Activated naive CD8-positive, alpha-beta T cell treated with anti-CD3 and anti-CD28 coated beads, Interleukin-2, amount 50 U/mL, for 16 hours (primary cell): Measurements from ENCODE around the gene NT5M.
"Not testable (repeated sequence)": the region's sequence is repeated elsewhere in the genome, so short reads cannot be mapped to it uniquely, and the experiment has no call there.

Source experiments
- DNase-seq: peaks from one replicate; pipeline ENCODE4 v3.0.0-alpha.2; 2020; ENCODE audit warnings: low read depth, low spot score

The NT5M gene

DNA sequence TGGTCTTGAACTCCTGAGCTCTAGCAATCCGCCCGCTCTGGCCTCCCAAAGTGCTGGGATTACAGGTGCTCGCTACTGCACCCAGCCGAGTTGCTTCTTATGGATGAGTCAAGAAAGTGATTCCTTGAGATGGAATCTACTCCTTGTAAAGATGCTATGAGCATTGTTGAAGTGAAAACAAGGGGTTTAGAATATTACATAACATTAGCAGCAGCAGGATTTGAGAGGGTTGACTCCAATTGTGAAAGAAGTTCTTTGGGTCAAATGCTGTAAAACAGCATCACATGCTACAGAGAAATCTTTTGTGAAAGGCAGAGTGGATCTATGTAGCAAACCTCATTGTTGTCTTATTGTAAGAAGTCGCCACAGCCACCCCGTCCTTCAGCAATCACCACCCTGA lies 72.7 kb downstream of the NT5M start:
- no peak for DNase-seq

DNA sequence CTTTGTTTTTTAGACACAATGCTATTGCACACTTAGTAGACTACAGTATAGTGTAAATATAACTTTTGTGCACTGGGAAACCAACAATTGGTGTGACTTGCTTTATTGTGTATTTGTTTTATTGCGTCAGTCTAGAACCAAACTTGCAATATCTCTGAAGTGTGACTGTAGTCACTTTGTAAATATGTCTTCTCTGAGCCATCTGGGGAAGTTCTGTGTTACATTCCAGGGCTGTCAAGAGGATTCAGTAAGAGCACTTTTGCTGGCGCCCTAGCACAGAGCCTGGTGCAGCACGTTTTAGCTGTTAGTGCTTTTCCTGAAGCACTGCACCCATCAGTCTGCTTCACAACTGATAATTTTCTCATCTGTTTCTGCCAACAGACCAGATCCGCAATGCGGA lies 73.2 kb downstream of the NT5M start:
- no peak for DNase-seq

GRCh38 chr17:17377071-17377967 lies 74.1 kb downstream of the NT5M start:
- DNase-seq: no peak

GRCh38 chr17:17379197-17379991 lies 76.2 kb downstream of the NT5M start:
- DNase-seq: no peak

- no peak for DNase-seq
Observed at GRCh38 chr17:17380145-17380925, 77.2 kb downstream of the NT5M start.

- no peak for DNase-seq
Observed at GRCh38 chr17:17381446-17382064, 78.4 kb downstream of the NT5M start.

DNA sequence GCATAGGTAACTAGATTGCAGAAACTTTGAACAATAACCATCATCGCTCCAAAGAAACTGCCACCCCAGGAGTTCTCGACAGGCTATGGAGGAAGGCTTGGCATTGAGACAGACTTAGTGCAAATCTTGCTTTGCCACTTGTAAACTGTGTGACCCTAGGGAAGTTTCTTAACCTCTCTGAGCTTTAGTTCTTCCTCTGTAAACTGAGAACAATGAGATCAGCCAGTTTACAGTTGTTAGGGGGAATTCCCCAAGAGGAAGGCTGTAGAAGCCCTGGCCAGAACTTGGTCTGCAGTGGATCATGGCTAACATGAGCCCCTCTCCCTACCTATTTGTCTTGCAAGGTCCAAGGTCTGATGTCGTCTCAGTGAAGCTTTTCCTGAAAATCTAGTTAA lies 78.9 kb downstream of the NT5M start:
- no peak for DNase-seq

DNA sequence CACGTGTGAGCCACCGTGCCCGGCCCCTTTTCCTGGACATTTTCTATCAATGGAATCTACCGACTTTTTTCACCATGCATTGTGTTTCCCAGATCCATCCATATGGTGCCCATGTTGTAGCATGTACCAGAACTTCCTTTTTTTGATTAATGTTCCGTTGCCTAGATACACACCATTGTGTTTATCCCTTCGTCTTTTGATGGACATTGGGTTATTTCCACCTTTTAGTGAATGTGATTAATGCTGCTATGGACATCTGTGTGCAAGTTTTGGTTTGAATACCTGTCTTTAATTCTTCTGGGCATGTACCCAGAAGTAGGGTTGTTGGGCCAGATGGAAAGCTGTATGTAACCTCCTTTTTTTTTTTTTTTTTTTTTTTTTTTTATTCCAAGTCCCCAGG lies 79.8 kb downstream of the NT5M start:
- DNase-seq: no peak

- not testable (repeated sequence) for DNase-seq
Observed at GRCh38 chr17:17383431-17384290, 80.5 kb downstream of the NT5M start.

DNA sequence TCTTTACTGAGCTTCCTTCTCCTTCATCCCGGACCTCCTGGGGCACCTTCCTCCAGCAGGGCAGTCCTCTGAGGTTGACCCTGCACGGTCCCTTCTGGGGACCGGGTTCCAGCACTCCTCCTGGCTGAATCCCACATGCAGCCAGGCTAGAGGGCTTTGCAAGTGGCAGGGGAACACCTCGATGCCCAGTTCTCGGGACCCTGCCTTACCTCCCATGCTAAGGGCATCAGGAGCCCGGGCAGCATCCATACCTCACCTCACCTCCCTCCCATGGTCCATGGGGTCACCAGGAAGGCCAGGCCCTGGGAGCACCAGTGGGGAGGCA lies 81.1 kb downstream of the NT5M start:
- no peak for DNase-seq

DNA sequence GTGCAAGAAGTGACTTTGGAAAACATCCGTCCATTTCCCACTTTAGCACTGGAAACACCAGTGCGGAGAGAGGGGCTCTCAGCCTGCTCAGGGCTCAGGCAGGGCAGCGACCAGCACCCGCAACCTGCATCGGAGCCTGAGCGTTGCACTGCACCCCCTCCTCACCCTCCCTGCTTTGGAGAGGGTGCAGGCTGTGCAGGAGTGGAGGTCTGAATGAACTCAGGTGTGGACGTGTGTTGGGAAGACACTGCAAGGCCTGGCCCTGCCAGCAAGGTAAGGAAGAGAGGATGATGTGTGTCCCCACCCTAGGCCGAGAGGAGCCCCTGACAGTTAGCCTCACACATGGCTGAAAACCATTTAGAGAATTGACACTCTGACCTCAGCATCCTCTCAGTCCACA lies 81.8 kb downstream of the NT5M start:
- DNase-seq: no peak

- DNase-seq: no peak
Observed at GRCh38 chr17:17385491-17385890, 82.3 kb downstream of the NT5M start.

GRCh38 chr17:17386094-17386800 lies 83.1 kb downstream of the NT5M start:
- DNase-seq: no peak

DNA sequence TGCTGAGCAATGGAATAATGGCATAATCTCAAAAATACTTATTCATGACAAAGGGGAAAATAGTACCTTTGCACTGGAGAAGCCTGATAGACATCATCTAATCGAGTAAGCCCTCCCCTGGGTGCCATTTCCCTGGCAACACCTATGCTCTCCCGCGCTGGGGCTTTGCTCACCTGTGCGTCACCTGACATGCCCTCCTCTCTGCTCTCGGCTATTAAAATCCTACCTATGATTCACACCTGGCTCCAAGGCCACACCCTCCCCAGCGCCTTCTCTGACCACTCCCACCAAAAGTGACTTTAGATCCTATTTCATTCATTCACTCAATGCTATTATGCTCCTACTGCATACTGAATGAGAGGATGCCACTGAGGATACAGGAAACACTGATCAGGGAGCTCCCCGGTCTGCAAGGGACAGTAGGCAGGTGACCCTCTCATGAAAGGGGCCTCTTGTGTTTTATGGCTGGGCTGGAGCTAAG lies 83.9 kb downstream of the NT5M start:
- DNase-seq: no peak

DNA sequence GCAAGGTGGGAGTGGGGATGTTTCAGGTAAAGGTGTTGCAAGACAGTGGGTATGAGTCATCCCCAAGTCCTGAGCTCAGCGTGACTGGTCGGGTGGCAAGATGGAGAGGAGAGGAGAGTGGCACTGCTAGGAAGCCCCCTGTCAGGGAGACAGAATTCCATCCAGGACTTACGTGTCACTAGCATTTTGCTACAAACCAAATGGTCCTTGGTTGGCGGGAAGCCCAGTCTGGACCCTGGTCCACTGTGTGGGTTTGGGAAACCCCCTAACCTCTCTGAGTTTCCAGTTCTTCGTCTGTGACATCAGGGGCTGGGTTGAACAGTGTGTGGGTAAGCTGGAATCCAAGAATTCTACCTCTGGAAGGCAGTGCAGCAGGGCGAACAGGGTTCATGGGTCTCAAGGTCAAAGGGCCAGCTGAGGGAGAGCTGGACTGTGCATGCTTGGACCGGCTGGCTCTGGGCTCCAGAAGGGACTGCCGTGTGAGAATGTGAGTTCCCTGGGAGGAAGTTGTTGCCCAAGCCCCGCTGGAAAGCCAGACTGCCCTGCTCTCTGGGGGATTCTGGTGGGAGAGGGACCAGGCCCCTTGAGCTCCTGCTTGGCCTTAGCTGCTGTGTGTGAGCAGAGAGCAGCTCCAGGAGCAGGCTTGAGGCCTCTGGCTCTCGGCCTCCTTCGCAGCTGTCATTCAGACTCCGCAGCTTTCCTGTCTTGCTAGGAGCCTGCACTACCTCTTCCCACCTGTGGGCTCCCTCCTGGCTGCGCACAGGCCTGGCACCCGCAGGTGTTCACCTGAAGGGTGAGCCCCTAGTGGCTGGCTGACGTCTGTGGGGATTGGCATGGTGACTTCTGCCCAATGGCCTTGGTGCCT lies 84.6 kb downstream of the NT5M start:
- DNase-seq: no peak

DNA sequence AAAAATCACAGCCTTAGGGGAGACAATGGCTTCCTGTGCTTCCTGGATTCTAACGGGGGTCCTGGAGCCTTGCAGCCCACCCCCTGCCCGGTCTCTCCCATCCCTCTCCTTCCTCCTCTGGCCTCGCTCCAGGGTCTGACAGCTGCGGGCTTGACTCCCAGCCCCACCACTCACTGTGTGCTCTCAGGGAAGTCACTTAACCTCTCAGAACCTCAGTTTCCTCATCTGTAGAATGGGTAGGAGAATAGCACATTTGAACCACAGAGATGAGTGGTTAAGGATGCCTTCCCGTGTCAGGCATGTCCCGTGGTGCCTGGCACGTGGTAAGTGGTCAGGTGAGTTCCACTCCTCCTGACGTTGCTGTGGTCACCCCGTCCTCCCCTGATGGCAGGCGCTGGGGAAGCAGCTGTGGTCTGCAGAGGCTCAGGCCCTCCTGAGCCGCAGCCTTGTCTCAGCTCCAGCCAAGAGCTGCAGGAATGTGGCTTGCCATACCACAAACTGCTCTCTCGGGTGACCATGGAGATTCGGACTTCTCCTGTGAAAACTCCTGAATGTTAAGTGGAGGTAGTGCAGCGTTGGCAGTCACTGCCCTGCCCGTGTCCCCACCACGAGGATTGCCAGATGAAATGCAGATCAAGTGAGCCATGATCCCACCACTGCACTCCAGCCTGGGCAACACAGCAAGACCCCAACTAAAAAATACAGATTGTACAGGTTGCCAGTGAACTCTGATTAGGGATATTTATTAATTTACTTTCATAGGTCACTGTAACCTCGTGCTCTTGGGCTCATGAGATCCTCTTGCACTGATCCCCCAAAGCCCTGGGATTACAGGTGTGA lies 85.7 kb downstream of the NT5M start:
- DNase-seq: no peak

GRCh38 chr17:17391668-17392370 lies 88.6 kb downstream of the NT5M start:
- DNase-seq: no peak

- no peak for DNase-seq
Observed at GRCh38 chr17:17393976-17394375, 90.8 kb downstream of the NT5M start.
